SK-N-SH (cell line): ENCODE results near the gene PYGB. TPM values are rescaled to one million over a fixed set of nuclear protein-coding genes. Genes with fewer than 3 reads are reported as not detected.

Experiments used
- CTCF ChIA-PET: fragments of 300-600, 350-600 bp; formaldehyde crosslinking; extraction: SDS; loops from one replicate; lab custom pipeline; 2021; lab: Yijun Ruan, JAX
- POLR2A ChIA-PET: fragments of 350-600 bp; sonication (Branson Sonifier 250); formaldehyde crosslinking; extraction: SDS; loops from one replicate; lab custom pipeline; 2020; ENCODE audit warnings: antibody characterized with exemption, inconsistent platforms; lab: Yijun Ruan, JAX
- DNase-seq: peaks from one replicate; pipeline ENCODE4 v3.0.0; 2012
- H2AFZ ChIP-seq: fragments of 200-600 bp; sonication (generic); 2 replicates; pipeline ENCODE4 v1.8.1; 2016; ENCODE audit warnings: antibody characterized with exemption, mild to moderate bottlenecking, low read depth
- H3F3A ChIP-seq: fragments of 200-600 bp; sonication (generic); replicated peaks from 2 replicates; pipeline ENCODE3; 2016; ENCODE audit warnings: antibody characterized with exemption, mild to moderate bottlenecking; ENCODE audit not compliant: insufficient read depth
- H3K27ac ChIP-seq, 2 experiments: fragments of 200-500 bp in 1 of 2; fragments of 200-600 bp in 1 of 2; sonication (Bioruptor generic) in 1 of 2; sonication (generic), shearing (Covaris generic) in 1 of 2; 2 replicates each; pipeline versions ENCODE4 v1.5.1 to v1.6.1; 2014 to 2016; ENCODE audit warnings: low read depth in 2 of 2, inconsistent platforms in 1 of 2, low read length in 1 of 2, mild to moderate bottlenecking in 1 of 2, mixed read lengths in 1 of 2
- H3K27me3 ChIP-seq: fragments of 200-600 bp; sonication (generic), shearing (Covaris generic); 2 replicates; pipeline ENCODE4 v1.6.1; 2016; ENCODE audit warnings: mixed run types; ENCODE audit not compliant: insufficient read depth
- H3K36me3 ChIP-seq, 2 experiments: fragments of 200-500 bp in 1 of 2; fragments of 200-600 bp in 1 of 2; sonication (Bioruptor generic) in 1 of 2; sonication (generic) in 1 of 2; replicated peaks in 1 of 2; 2 replicates each; pipeline versions ENCODE3 to v1.5.1; 2014 to 2016; ENCODE audit warnings: low read length in 1 of 2, mild to moderate bottlenecking in 1 of 2; ENCODE audit not compliant: insufficient read depth in 2 of 2, control insufficient read depth in 1 of 2
- H3K4me1 ChIP-seq, 2 experiments: fragments of 200-500 bp in 1 of 2; fragments of 200-600 bp in 1 of 2; sonication (Bioruptor generic) in 1 of 2; sonication (generic), shearing (Covaris generic) in 1 of 2; 2 replicates each; pipeline versions ENCODE4 v1.5.1 to v1.6.1; 2014 to 2016; ENCODE audit warnings: low read depth in 1 of 2, low read length in 1 of 2, mixed run types in 1 of 2; ENCODE audit not compliant: insufficient read depth in 2 of 2, control insufficient read depth in 1 of 2
- H3K4me2 ChIP-seq: fragments of 200-600 bp; sonication (generic), shearing (Covaris generic); 2 replicates; pipeline ENCODE4 v1.6.1; 2017; ENCODE audit warnings: mixed run types
- H3K4me3 ChIP-seq, 2 experiments: fragments of 200-500 bp in 1 of 2; fragments of 200-600 bp in 1 of 2; sonication (Bioruptor generic) in 1 of 2; sonication (generic), shearing (Covaris generic) in 1 of 2; 2 replicates each; pipeline versions ENCODE4 v1.5.1 to v1.8.1; 2014 to 2016; ENCODE audit warnings: low read depth in 2 of 2, inconsistent platforms in 1 of 2, low read length in 1 of 2, mild to moderate bottlenecking in 1 of 2, mixed read lengths in 1 of 2, moderate library complexity in 1 of 2
- H3K79me2 ChIP-seq: fragments of 200-600 bp; sonication (generic); 2 replicates; pipeline ENCODE4 v1.8.1; 2017; ENCODE audit warnings: mild to moderate bottlenecking; ENCODE audit not compliant: insufficient read depth
- H3K9ac ChIP-seq: fragments of 200-600 bp; sonication (generic); 2 replicates; pipeline ENCODE4 v1.6.1; 2017; ENCODE audit warnings: mixed run types
- H3K9me2 ChIP-seq: fragments of 200-600 bp; sonication (generic); 2 replicates; pipeline ENCODE4 v1.6.1; 2017; ENCODE audit warnings: mixed run types
- H3K9me3 ChIP-seq: fragments of 200-600 bp; sonication (generic); 2 replicates; pipeline ENCODE4 v1.6.1; 2017; ENCODE audit warnings: mixed run types, mild to moderate bottlenecking, moderate library complexity
- H4K20me1 ChIP-seq: fragments of 200-600 bp; sonication (generic); 2 replicates; pipeline ENCODE4 v1.6.1; 2017; ENCODE audit warnings: mild to moderate bottlenecking, mixed run types; ENCODE audit not compliant: insufficient read depth
- ELF1 ChIP-seq: IDR thresholded peaks from 2 replicates; pipeline ENCODE4 v1.4.0; 2012
- EP300 ChIP-seq, 2 experiments: IDR thresholded peaks; 2 replicates each; pipeline versions ENCODE4 v1.4.0 to v1.6.1; 2012; ENCODE audit warnings: borderline replicate concordance in 1 of 2, low read depth in 1 of 2, low read length in 1 of 2
- EZH2phosphoT487 ChIP-seq: fragments of 200-600 bp; sonication (generic); IDR thresholded peaks from 2 replicates; pipeline ENCODE4 v1.6.1; 2017; ENCODE audit warnings: low read depth, mixed run types, mild to moderate bottlenecking, antibody characterized with exemption, moderate library complexity, borderline replicate concordance
- FOXJ3 ChIP-seq: sonication (generic); formaldehyde crosslinking; IDR thresholded peaks from 2 replicates; pipeline ENCODE4 v1.5.1; 2020; ENCODE audit warnings: mild to moderate bottlenecking, missing genetic modification reagents
- GABPA ChIP-seq: IDR thresholded peaks from 2 replicates; pipeline ENCODE4 v1.4.0; 2012; ENCODE audit warnings: low read depth, mild to moderate bottlenecking
- GATA2 ChIP-seq: sonication (generic); formaldehyde crosslinking; IDR thresholded peaks from 2 replicates; pipeline ENCODE4 v1.5.0; 2020; ENCODE audit warnings: mild to moderate bottlenecking, missing genetic modification reagents
- JUND ChIP-seq: IDR thresholded peaks from 2 replicates; pipeline ENCODE4 v1.4.0; 2012
- MEF2A ChIP-seq: IDR thresholded peaks from 2 replicates; pipeline ENCODE4 v1.4.0; 2012; ENCODE audit warnings: low read depth, borderline replicate concordance
- NFIC ChIP-seq: IDR thresholded peaks from 2 replicates; pipeline ENCODE4 v1.4.0; 2012; ENCODE audit warnings: borderline replicate concordance
- SMC3 ChIP-seq: IDR thresholded peaks from 2 replicates; pipeline ENCODE4 v1.6.1; 2012; ENCODE audit warnings: low read depth, low read length, improper control_type of control experiment
- TCF12 ChIP-seq: IDR thresholded peaks from 2 replicates; pipeline ENCODE4 v1.4.0; 2012
- TEAD4 ChIP-seq: IDR thresholded peaks from 2 replicates; pipeline ENCODE4 v1.4.0; 2012; ENCODE audit warnings: mild to moderate bottlenecking, borderline replicate concordance; ENCODE audit not compliant: insufficient read depth
- YY1 ChIP-seq: IDR thresholded peaks from 2 replicates; pipeline ENCODE4 v1.4.0; 2012; ENCODE audit warnings: low read depth, mild to moderate bottlenecking
- whole genome bisulfite sequencing: methylation state at CpG from one replicate; pipeline ENCODE4 v1.1.6; 2017; ENCODE audit warnings: low lambda C conversion rate; 5-methylcytosine and 5-hydroxymethylcytosine counted together
- polyA plus RNA-seq, 3 experiments: library from polyadenylated mRNA; depleted of rRNA; stranded (reverse); fragments of >200 nt; gene quantifications; 2 replicates each; pipeline ENCODE4 v1.2.3, GENCODE V29; 2012
- TF ChIP-seq, protein P1 (sequence below): fragments of 150-350 bp; IDR thresholded peaks from 2 replicates; pipeline ENCODE4 v1.6.1; 2017; ENCODE audit warnings: antibody characterized with exemption, low read length, low read depth, borderline replicate concordance
- TF ChIP-seq, protein P2 (sequence below): fragments of 200-600 bp; sonication (generic); IDR thresholded peaks from 2 replicates; pipeline ENCODE4 v1.6.1; 2017; ENCODE audit warnings: antibody characterized with exemption, mild to moderate bottlenecking, moderate library complexity
- TF ChIP-seq, protein P3 (sequence below): IDR thresholded peaks from 2 replicates; pipeline ENCODE4 v1.4.0; 2012; ENCODE audit warnings: low read depth, borderline replicate concordance

Gene PYGB
- polyA plus RNA-seq, 1 of the 3 experiments (the other 2 are of a cell fraction): 35.8 TPM

DNA sequence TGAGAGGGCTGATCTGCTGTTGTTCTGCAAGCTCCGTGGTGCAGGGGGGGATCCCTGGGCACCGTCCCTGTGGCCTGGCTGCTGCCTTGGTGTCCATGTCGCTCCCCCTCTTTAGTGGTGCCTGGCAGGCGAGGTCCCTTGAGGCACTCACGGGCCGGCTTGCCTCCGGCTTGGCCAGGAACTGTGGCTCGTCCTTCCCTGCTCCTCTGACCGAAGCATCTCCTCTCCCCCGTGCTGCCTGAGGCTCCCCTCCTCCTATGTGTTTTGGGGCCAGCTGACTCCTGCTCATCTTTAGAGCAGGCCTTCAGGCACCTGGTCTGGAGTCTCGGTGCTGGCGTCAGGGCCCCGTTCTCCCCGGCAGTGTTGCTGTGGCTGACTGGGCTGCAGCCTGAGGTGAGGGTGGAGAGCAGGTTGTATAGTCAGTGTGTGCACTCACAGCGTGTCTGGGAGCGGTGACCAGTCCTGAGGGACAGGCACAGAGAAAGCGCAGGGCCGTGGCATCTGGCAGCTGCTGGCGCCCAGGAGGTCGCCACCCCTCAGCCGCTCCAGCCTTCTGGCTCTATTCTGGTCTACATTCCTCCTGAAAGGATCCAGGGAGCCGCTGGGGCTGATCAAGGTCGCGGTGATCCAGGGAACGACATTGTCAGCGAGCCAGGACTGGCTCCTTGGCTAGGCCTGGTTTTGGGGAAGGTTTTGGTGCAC lies 43.7 kb downstream of the PYGB start:
- Histone ChIP-seq H3K4me2 (no peak overlapping the region), H3K36me3 (peaks cover 11 to 39% of the 10 kb centered on the region in 2 experiments), H3F3A (peaks cover 7% of the 10 kb centered on the region), H3K4me3 (no peak overlapping the region), H4K20me1 (0 out of 2 replicates have a peak, but pooled peaks cover 6% of the 10 kb centered on the region), H3K79me2 (no peaks in the 10 kb centered on the region), H3K9me3 (no peaks in the 10 kb centered on the region), H3K27ac (no peak overlapping the region; a peak in 1 of 4 replicates), H3K9me2 (no peaks in the 10 kb centered on the region), H3K9ac (no peak overlapping the region), H3K4me1 (peaks cover 0 to 22% of the 10 kb centered on the region in 2 experiments; a peak in 1 of 4 replicates), H3K27me3 (no peaks in the 10 kb centered on the region), H2AFZ (no peak overlapping the region)
- WGBS: 89% methylated on average over 16 of the region's 26 CpGs
- TF ChIP-seq GATA2 (CRISPR knock-in tag): no peak
- TF ChIP-seq EP300 (IDR thresholded peaks at IDR 0.05; ENCODE audit: borderline replicate concordance in 1 of 2, low read depth in 1 of 2, low read length in 1 of 2): no peak
- TF ChIP-seq GABPA: no peak
- no peak for TF ChIP-seq YY1
- TF ChIP-seq ELF1: no peak
- TF ChIP-seq JUND: no peak
- TF ChIP-seq NFIC: no peak
- no peak for TF ChIP-seq FOXJ3 (CRISPR knock-in tag)
- TF ChIP-seq, protein P1, sequence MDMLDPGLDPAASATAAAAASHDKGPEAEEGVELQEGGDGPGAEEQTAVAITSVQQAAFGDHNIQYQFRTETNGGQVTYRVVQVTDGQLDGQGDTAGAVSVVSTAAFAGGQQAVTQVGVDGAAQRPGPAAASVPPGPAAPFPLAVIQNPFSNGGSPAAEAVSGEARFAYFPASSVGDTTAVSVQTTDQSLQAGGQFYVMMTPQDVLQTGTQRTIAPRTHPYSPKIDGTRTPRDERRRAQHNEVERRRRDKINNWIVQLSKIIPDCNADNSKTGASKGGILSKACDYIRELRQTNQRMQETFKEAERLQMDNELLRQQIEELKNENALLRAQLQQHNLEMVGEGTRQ: no peak
- TF ChIP-seq TCF12: no peak
- TF ChIP-seq, protein P2, sequence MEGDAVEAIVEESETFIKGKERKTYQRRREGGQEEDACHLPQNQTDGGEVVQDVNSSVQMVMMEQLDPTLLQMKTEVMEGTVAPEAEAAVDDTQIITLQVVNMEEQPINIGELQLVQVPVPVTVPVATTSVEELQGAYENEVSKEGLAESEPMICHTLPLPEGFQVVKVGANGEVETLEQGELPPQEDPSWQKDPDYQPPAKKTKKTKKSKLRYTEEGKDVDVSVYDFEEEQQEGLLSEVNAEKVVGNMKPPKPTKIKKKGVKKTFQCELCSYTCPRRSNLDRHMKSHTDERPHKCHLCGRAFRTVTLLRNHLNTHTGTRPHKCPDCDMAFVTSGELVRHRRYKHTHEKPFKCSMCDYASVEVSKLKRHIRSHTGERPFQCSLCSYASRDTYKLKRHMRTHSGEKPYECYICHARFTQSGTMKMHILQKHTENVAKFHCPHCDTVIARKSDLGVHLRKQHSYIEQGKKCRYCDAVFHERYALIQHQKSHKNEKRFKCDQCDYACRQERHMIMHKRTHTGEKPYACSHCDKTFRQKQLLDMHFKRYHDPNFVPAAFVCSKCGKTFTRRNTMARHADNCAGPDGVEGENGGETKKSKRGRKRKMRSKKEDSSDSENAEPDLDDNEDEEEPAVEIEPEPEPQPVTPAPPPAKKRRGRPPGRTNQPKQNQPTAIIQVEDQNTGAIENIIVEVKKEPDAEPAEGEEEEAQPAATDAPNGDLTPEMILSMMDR: no peak
- no peak for TF ChIP-seq SMC3
- no peak for TF ChIP-seq EZH2phosphoT487
- no peak for TF ChIP-seq MEF2A
- TF ChIP-seq, protein P3, sequence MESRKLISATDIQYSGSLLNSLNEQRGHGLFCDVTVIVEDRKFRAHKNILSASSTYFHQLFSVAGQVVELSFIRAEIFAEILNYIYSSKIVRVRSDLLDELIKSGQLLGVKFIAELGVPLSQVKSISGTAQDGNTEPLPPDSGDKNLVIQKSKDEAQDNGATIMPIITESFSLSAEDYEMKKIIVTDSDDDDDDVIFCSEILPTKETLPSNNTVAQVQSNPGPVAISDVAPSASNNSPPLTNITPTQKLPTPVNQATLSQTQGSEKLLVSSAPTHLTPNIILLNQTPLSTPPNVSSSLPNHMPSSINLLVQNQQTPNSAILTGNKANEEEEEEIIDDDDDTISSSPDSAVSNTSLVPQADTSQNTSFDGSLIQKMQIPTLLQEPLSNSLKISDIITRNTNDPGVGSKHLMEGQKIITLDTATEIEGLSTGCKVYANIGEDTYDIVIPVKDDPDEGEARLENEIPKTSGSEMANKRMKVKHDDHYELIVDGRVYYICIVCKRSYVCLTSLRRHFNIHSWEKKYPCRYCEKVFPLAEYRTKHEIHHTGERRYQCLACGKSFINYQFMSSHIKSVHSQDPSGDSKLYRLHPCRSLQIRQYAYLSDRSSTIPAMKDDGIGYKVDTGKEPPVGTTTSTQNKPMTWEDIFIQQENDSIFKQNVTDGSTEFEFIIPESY: no peak
- no peak for TF ChIP-seq TEAD4
- CTCF ChIA-PET: interaction anchor here (2.0 kb wide), 1 partner anchor 107 kb away, joined by 6 read pairs; no protein-coding TSS in a partner anchor
- DNase-seq: no peak
- POLR2A ChIA-PET: no interaction called here
